ENCODE measurements around the gene TBCCD1.
"Not testable (repeated sequence)": the region's sequence is repeated elsewhere in the genome, so short reads cannot be mapped to it uniquely, and the experiment has no call there.

The TBCCD1 gene

GRCh38 chr3:186544281-186544680, 22.9 kb downstream of the TBCCD1 start, which contains the start of gene CRYGS:
Gene CRYGS (minus strand): TSS chr3:186544380. CDS start chr3:186544326, 54 bp downstream.
- DNase-seq: no peak

GRCh38 chr3:186540835-186541226, 26.3 kb downstream of the TBCCD1 start:
- DNase-seq: no peak

- DNase-seq: peak; percentile 88 to 90
Observed at GRCh38 chr3:186540221-186540834, 26.8 kb downstream of the TBCCD1 start.

GRCh38 chr3:186538779-186539178, 28.4 kb downstream of the TBCCD1 start:
- DNase-seq: no peak

GRCh38 chr3:186536883-186537844, 30.0 kb downstream of the TBCCD1 start:
- no peak for DNase-seq

GRCh38 chr3:186534113-186534669, 32.9 kb downstream of the TBCCD1 start:
- DNase-seq: peak; percentile 68 to 69

- DNase-seq: no peak
Observed at GRCh38 chr3:186532598-186533072, 34.5 kb downstream of the TBCCD1 start.

GRCh38 chr3:186531694-186532093, 35.4 kb downstream of the TBCCD1 start:
- not testable (repeated sequence) for DNase-seq

GRCh38 chr3:186530415-186530814, 36.7 kb downstream of the TBCCD1 start:
- DNase-seq: no peak

- DNase-seq: no peak
Observed at GRCh38 chr3:186529201-186529999, 37.7 kb downstream of the TBCCD1 start.

GRCh38 chr3:186526256-186526606, 40.9 kb downstream of the TBCCD1 start:
- peak in 1 of 2 experiments; percentile 15 for DNase-seq

GRCh38 chr3:186525369-186526255, 41.5 kb downstream of the TBCCD1 start:
- DNase-seq: no peak

GRCh38 chr3:186524616-186525015, 42.5 kb downstream of the TBCCD1 start:
- DNase-seq: no peak

GRCh38 chr3:186523434-186523833, 43.7 kb downstream of the TBCCD1 start:
- DNase-seq: no peak

GRCh38 chr3:186523022-186523421, 44.1 kb downstream of the TBCCD1 start:
- DNase-seq: no peak

- DNase-seq: peak; percentile 80 to 81
Observed at GRCh38 chr3:186520957-186521842, 45.9 kb downstream of the TBCCD1 start.

- DNase-seq: no peak
Observed at GRCh38 chr3:186520431-186520830, 46.7 kb downstream of the TBCCD1 start.

- DNase-seq: peak; percentile 73 to 77
Observed at GRCh38 chr3:186519021-186519658, 48.0 kb downstream of the TBCCD1 start.

GRCh38 chr3:186517218-186517617, 49.9 kb downstream of the TBCCD1 start:
- DNase-seq: no peak

GRCh38 chr3:186516646-186517045, 50.5 kb downstream of the TBCCD1 start:
- no peak for DNase-seq

Data from activated T-cell treated with anti-CD3 and anti-CD28 coated beads, Interleukin-2, amount 50 U/mL, for 48 hours (primary cell).